Measurements from ENCODE around the gene ACBD6.
A peak's percentile ranks its signal among the peaks of the same experiment; 100 is the strongest.

GRCh38 chr1:180252638-180253536 lies 249.5 kb downstream of the ACBD6 start:
- TF ChIP-seq CTCF (IDR thresholded peaks at IDR 0.05), result peak; percentile 64 to 80 (median 72)
- no peak for TF ChIP-seq POLR2A (IDR thresholded peaks at IDR 0.05)
